GM19240 (cell line): Measurements from ENCODE around the gene OR13C2.
"Not testable (repeated sequence)": the region's sequence is repeated elsewhere in the genome, so short reads cannot be mapped to it uniquely, and the experiment has no call there.

Source experiments
- DNase-seq: peaks from one replicate; pipeline ENCODE4 v3.0.0; 2011; ENCODE audit warnings: low spot score; ENCODE audit not compliant: insufficient read length

The OR13C2 gene, protein sequence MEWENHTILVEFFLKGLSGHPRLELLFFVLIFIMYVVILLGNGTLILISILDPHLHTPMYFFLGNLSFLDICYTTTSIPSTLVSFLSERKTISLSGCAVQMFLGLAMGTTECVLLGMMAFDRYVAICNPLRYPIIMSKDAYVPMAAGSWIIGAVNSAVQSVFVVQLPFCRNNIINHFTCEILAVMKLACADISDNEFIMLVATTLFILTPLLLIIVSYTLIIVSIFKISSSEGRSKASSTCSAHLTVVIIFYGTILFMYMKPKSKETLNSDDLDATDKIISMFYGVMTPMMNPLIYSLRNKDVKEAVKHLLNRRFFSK

DNA sequence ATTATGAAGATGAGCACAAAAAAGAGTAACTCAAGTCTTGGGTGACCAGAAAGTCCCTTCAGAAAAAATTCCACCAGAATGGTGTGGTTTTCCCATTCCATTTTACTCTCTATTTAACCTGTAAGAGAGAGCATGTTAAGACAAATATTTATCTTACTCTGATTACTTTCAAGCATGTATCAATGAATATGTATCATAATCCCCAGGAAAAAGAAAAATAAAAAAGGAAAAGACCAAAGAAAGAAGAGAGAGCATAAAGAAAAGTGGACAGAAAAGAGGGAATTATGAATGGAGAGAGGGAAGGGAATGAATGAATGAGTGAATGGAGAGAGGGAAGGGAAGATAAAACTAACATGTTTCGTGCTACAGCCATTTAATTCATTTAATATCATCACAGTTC, at the start of gene OR13C2:
Gene OR13C2 (minus strand): TSS at position 101 of the 400 bp plus-strand sequence. CDS start 0 bp downstream, at position 101.
- not testable (repeated sequence) for DNase-seq

DNA sequence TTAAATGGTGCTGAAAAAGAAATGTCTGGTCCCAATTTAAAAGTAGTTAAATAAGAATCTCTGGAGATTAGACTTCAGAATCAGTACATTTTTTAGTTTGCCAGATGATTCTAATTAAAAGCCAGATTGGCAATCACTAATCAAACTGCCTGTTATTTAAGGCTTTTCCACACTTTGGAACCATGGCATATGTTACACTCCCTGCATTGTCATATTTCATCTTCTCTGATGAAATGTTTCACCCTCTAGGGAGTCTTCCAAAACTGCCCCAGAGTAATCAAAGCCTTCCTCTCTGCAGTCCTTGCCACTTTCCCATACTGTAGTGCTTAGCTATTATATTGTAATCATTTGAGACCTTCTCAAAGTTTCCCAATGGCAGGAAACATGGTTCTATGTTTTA, 30.0 kb upstream of the OR13C2 start:
- DNase-seq, result no peak

DNA sequence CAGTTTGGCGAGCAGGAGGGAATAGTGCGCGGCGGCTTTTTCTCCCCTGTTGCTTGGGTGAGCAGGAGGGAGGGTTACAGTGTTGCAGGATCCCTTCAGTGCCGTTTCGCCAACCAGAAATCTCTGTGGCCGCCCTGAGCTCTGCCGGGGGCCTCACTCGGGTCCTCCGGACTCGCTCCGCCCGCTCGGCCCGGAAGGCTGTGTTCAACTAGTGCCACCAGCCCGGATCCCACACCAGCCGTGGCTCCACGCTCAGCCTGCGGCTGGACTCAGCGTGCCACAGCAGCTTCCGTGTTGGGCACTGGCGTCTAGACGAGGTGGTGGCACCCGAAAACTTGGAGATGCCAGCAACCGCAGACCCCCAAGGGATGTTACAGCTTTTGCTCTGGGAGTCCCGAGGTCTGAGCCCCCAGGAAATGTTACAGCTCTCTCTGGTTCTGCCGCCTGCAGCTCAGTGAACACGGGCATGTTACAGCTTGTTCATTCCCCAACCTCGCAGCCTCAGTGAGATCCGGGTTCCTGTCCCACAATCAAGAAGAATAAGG, 28.6 kb upstream of the OR13C2 start:
- DNase-seq, result no peak

DNA sequence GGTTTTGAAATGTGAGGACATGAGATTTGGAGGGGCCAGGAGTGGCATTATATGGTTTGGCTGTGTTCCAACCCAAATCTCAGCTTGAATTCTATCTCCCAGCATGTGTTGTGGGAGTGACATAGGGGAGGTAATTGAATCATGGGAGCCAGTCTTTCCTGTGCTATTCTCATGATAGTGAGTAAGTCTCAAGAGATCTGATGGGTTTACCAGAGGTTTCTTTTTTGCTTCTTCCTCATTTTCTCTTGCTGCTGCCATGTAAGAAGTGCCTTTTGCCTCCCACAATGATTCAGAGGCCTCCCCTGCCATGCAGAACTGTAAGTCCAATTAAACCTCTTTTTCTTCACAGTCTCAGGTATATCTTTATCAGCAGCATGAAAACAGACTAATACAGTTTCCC, 20.5 kb upstream of the OR13C2 start:
- DNase-seq, result not testable (repeated sequence)

DNA sequence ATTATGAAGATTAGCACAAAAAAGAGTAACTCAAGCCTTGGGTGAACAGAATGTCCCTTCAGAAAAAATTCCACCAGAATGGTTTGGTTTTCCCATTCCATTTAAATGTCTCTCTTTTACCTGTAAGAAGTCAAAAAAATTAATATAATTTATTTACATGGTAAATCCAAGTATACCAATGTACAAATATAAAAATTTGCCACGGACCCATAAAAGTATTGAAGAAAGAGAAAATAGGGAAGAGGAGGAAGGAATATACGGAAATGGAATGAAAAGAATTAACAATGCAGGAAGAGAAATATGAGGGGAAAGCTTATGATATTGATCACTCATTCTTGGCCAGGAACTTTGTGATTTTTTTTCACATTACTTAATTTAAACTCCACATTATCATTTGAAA, 12.7 kb upstream of the OR13C2 start, which contains the start of gene OR13C9:
Gene OR13C9 (minus strand): TSS at position 101 of the 400 bp plus-strand sequence. CDS start 0 bp downstream, at position 101.
- DNase-seq, result no peak

DNA sequence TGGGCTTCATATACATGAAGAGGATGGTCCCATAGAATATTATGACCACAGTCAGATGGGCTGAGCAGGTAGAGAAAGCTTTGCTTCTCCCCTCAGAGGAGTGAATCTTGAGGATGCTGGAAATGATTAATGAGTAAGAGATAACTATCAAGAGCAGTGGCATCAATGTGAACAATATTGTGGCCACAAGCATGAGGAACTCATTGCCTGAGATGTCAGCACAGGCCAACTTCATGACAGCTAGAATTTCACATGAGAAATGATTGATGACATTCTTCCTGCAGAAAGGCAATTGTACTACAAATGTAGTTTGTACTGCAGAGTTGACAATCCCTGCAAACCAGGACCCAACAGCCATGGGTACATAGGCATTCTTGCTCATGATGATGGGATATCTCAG, 12.0 kb upstream of the OR13C2 start:
- DNase-seq, result no peak

DNA sequence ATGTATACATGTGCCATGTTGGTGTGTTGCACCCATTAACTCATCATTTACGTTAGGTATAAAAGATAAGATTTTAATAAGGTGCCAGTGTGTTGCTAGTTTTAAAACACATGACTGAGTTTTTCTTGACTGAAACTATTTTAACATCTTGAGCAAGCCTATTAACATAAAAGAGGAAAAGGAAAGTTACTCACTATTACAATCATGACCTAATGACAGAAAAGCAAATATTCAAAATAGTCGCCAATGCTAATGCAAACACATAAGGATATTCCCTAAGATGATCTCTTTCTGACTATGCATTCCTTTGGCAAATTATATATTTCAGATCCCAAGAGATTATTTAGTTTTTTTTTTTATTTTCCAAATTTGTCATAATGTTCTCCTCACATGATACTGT, 5.8 kb upstream of the OR13C2 start:
- DNase-seq, result no peak

DNA sequence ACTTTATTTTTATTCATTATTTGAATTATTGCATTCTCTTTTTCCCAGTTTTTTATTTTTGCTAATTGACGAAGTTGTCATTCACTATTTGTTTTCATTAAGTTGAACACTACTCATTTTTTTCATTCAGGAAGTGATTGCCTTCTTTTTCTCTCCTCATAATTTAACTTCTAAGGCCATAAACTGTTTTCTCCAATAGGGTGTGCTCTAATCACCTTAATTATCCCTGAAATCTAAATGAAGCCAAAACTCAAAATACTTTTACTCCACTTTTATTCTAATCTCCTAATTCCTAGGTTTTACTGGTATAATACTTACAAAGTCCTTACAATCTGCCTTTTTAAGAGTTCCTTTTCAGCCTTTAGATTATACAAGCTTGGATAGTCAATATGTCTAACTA, 2.9 kb upstream of the OR13C2 start:
- no peak for DNase-seq

DNA sequence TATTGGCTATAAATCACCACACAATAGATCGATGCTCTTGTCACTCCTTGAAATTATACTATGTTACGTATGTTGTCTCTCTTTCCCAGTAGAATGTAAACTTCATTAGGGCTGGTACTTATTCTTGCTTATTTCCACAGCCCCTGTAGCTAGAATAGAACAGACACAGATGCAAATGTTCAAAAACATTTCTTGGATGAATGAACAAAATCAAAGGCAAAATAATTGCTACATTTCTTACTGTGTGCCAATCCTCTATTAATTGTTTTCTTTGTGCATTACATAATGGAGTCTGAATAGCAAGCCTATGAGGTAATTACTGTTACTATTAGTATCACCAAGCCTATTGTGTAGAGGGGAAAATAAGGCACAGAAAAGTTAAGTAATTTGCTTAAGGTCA, 725 bp upstream of the OR13C2 start:
- no peak for DNase-seq

DNA sequence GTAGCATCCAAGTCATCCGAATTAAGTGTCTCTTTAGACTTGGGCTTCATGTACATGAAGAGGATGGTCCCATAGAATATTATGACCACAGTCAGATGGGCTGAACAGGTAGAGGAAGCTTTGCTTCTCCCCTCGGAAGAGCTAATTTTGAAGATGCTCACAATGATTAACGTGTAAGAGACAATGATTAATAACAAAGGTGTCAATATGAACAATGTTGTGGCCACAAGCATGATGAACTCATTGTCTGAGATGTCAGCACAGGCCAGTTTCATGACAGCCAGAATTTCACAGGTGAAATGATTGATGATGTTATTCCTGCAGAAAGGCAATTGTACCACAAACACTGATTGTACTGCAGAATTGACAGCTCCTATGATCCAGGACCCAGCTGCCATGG, 626 bp downstream of the OR13C2 start:
- no peak for DNase-seq

DNA sequence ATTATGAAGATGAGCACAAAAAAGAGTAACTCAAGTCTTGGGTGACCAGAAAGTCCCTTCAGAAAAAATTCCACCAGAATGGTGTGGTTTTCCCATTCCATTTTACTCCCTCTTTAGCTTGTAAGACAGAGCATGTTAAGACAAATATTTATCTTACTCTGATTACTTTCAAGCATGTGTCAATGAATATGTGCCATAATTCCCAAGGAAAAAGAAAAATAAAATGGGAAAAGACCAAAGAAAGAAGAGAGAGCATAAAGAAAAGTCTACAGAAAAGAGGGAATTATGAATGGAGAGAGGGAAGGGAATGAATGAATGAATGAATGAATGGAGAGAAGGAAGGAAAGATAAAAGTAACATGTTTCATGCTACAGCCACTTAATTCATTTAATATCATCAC, 6.1 kb downstream of the OR13C2 start, which contains the start of gene OR13C5:
Gene OR13C5 (minus strand): TSS at position 101 of the 400 bp plus-strand sequence. CDS start 0 bp downstream, at position 101.
- DNase-seq, result not testable (repeated sequence)

DNA sequence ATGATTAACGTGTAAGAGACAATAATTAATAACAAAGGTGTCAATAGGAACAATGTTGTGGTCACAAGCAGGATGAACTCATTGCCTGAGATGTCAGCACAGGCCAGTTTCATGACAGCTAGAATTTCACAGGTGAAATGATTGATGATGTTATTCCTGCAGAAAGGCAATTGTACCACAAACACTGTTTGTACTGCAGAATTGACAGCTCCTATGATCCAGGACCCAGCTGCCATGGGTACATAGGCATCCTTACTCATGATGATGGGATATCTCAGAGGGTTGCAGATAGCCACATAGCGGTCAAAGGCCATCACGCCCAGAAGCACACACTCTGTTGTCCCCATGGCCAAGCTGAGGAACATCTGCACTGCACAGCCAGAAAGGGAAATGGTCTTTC, 6.7 kb downstream of the OR13C2 start:
- not testable (repeated sequence) for DNase-seq

DNA sequence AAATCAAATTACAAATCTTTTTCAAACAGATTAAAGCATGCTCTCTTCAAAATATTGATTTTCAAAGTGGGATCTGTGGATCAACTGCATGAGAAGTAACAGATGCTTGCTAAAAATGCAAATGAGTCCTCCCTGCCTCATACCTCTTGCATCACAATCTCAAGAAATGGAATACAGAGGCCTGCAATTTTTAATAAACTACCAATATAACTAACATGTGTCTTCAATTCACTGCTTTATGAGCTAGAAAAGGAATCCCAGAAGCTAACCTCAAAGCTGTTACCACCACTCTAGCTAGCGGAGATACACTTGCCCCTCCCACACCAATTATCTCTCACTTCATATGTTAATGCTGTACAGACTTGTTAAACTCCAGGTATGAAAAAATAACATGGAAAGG, 15.8 kb downstream of the OR13C2 start:
- DNase-seq, result no peak

DNA sequence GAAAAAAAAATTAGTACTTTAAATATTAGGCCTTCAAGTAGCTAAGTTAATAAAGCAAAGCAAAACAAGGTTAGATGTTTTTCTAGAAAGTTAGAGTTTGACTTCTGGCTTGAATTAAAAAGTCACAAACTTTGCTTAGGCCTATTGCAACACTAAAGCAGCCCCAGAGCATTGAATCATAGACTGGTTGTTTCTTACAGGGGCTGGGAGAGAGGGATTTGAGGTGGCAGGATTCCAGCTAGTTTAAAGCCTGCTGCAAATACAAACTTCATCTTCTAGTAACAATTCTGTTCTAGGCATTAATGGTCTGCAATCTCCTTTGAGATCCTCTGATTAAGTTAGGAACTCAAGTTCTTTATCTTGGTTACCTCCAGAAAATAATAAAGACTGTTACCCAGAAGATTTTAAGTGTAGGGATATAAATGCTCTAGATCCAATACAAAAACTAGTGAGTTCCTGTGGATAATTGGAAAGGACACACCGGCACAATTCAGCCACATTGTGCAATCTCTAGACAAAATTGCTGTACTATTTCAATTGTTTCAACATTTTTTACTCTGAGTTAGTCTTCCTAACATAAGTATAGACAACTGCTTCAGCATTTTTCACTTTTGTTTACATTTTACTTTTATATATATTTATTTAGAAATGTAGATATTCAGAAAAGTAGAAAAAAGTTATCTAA, 18.8 kb downstream of the OR13C2 start:
- no peak for DNase-seq

DNA sequence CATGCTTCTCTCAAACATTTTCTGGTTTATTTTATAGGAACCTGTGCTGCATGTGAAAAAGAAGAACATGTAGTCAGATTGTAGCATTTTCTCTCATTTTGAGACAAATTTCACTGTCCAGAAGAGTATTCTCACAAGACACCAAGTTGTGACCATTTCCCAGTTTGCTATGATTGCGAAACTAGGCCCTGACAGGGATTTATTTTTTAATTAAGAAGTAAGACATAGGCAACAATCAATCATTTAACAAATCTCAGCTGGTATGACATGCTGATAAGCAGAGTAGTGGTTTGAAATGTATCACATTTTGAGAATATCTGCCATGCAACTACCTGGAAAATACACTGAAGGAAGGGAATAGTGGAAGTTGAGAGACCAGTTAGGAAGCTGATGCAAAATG, 24.9 kb downstream of the OR13C2 start:
- DNase-seq, result no peak

DNA sequence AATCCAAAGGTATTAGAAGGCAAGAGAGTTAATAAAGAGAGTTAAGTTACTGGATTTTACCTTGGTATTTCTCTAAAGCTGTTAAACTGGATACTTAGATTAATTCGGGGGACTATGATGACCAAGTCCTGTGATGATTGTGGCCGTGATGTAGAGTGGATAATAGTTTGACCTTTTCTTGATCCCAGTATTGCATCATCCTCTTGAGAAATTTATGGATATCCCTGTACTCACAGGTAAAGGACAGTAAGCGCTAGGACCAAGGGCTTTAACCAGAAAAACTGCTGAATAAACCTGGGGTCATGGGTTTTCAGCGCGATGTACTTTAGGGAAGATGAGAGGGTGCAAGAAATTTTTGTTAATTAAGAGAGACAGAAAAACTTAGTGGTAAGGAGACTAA, 28.2 kb downstream of the OR13C2 start:
- no peak for DNase-seq

DNA sequence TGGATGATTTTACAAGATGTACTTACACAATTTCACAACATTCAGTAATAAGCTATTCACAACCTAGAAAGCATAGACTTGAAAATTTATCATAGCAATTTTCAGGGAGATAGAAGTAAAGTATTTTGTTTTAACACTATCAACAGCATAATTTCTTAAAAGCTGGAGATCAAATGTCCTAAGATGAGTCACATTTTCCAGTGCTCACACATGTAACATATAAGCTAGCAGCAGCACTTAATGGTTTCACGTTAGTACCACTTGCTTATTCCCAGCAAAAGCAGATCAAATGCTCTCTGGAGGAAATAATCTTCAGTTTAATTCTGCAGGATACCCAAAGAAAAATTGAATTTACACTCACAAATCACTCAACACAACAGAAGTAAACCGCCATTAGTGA, 30.0 kb downstream of the OR13C2 start:
- no peak for DNase-seq

DNA sequence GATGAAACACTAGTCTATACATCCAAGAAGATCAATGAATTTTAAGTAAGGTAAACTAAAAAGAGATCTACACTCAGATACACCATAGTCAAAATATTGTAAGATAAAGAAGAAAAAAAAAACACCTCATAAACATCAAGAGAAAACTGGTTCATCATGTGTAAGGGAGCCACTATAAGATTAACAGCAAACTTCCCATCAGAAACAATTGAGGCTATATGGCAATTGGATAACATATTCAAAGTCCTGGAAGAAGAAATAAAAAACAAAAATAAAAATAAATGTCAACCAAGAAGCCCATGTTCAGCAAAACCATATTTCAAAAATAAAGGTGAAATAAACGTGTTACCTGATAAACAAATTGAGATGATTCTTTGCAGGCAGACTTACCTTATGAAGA, 32.8 kb downstream of the OR13C2 start:
- DNase-seq, result no peak

DNA sequence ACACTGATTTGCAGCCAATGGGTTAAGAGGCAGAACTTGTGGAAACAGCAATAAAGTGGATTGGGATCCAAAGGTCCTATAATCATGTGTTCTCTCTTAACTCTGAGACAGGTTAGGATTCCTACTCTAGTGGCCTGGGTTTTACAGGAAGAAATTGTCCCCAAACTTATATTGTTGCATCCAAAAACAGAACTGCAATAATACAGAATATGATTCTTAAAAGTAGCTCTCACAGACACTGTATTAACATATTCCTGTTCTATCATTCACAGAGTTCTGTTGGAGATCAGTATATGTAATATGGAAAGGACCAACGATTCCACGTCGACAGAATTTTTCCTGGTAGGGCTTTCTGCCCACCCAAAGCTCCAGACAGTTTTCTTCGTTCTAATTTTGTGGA, 36.6 kb downstream of the OR13C2 start, which contains the start of gene OR13C8:
Gene OR13C8 (plus strand): TSS at position 301 of the 400 bp plus-strand sequence. CDS start 0 bp downstream, at position 301.
- no peak for DNase-seq

DNA sequence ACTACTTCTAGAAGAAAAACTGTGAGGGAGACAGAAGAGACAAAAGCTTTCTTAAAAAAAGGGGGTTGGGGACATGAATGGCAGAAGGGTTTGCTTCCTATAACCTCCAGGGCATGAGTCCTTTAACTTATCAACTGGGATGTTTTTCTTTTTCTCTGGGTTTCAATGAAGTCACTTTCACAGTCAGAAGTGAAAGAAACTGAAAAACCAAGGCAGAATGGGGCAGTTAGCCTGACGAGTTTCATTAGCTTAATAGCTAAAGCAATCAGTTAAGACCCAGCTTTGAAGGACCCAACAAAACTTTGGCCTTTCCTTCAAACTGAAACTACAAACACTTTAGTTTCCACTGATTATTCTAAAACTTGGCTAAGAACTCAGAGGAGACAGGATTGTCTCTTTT, 41.1 kb downstream of the OR13C2 start:
- DNase-seq, result no peak

DNA sequence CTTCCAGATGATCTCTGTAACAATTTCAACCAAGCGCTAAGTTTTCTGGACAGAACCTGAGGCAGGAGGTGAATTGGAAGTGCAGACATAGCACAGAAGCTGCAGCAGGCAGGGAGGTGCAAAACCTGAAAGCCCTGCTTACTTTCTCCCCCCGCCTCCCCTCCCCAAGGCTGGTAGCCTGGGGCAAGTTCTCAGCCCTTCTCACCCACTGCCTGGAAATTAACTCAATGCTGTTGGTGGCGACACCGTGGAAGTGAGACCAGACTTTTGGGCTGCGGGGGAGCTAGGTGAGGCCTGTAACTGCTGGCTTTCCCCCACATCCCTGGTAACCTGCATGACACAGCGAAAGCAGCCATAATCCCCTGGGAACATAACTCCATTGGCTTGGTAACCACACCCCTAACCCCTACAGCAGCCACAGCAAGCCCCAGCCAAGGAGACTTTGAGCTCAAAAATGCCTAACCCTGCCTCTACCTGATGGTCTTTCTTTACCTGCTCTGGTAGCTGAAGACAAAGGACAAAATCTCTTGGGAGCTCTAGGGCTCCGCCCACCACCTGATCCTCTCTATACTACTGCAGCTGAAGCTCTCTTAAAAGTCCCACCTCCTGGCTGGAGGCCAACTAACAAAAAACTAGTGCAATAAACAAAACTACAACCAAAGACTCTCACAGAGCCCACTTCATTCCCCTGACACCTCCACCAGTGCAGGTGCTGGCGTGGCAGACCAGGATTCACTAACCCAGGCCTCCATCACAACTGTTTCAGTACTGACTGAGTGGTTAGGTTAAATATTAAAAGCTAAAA, 48.4 kb downstream of the OR13C2 start:
- no peak for DNase-seq

DNA sequence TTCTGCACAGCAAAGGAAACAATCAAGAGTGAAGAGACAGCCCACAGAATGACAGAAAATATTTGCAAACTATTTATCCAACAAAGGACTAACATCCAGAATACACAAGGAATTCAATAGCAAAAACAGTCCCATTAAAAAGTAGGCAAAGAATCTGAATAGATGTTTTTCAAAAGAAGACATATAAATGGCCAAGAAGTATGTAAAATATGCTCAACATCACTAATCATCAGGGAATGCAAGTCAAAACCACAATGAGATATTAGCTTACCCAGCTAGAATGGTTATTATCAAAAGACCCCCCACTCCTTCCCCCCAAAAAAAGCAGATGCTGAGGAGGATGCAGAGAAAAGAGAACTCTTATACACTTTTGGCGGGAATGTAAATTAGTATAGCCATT, 49.9 kb downstream of the OR13C2 start:
- DNase-seq, result no peak
